Fibroblast of the aortic adventitia (primary cell): Measurements from ENCODE around the gene ZNF264. TPM values are rescaled to one million over a fixed set of nuclear protein-coding genes. Genes with fewer than 3 reads are reported as not detected.

Source experiments
- DNase-seq: peaks from one replicate; pipeline ENCODE4 v3.0.0-alpha.2; 2010; ENCODE audit warnings: low read depth
- H3K4me3 ChIP-seq: 2 replicates; pipeline ENCODE4 v1.5.1; 2011; ENCODE audit warnings: low read depth, mild to moderate bottlenecking, control low read depth, low read length, moderate library complexity
- small RNA-seq: library from RNA; depleted of rRNA; stranded (forward); fragments of <200 nt; gene quantifications from one replicate; pipeline ENCODE3, GENCODE V24; 2012
- total RNA-seq: library from RNA; depleted of rRNA; stranded (reverse); fragments of >200 nt; gene quantifications from 2 replicates; pipeline ENCODE4 v1.2.3, GENCODE V29; 2012; ENCODE audit warnings: low replicate concordance
- TF ChIP-seq, protein P1 (sequence below): IDR thresholded peaks from 2 replicates; pipeline ENCODE4 v1.5.1; 2011; ENCODE audit warnings: mild to moderate bottlenecking, low read length, control low read depth, inconsistent platforms; ENCODE audit not compliant: insufficient read depth

Gene ZNF264
- total RNA-seq, 1 donor = 19.5 TPM

DNA sequence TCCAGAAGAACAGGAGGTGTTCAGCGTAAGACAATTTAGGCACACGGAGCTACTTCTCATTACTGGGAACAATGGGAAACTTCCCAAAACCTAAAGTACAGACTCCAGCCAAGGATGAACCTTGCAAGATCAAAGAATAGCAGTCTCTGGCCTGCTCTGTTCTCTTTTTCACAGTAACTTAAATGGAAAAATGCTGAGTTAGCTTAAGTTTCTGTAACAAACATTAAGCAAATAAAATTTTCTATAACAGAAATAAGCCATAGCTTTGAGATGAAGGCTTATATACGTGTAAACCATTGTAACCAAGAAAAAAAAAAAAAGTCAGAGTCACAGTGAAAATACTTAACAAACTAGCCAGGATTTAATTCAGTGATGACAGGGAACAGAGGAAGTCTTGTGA is 70.7 kb downstream of the ZNF264 start:
- no peak overlapping the region for H3K4me3 ChIP-seq
- TF ChIP-seq, protein P1, sequence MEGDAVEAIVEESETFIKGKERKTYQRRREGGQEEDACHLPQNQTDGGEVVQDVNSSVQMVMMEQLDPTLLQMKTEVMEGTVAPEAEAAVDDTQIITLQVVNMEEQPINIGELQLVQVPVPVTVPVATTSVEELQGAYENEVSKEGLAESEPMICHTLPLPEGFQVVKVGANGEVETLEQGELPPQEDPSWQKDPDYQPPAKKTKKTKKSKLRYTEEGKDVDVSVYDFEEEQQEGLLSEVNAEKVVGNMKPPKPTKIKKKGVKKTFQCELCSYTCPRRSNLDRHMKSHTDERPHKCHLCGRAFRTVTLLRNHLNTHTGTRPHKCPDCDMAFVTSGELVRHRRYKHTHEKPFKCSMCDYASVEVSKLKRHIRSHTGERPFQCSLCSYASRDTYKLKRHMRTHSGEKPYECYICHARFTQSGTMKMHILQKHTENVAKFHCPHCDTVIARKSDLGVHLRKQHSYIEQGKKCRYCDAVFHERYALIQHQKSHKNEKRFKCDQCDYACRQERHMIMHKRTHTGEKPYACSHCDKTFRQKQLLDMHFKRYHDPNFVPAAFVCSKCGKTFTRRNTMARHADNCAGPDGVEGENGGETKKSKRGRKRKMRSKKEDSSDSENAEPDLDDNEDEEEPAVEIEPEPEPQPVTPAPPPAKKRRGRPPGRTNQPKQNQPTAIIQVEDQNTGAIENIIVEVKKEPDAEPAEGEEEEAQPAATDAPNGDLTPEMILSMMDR = no peak
- no peak for DNase-seq

DNA sequence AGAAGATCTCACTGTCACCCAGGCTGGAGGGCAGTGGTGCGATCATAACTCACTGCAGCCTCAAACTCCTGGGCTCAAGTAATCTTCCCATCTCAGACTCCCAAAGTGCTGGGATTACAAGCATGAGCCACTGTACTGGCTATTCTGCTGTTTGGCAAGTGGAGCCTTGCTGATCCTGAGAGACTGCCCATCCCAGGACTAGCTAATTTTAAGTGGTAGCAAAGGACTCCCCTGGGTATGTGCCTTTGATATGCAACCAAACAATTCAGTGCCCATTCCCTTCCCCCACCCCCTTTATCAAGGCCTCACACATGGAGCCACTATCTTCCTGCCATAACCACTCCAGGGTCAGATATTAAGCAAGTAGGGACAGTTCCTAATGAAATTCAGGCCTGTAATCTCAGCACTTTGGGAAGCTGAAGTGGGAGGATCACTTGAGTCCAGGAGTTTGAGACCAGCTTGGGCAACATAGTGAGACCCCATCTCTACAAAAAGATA is 72.0 kb downstream of the ZNF264 start:
- DNase-seq = no peak

DNA sequence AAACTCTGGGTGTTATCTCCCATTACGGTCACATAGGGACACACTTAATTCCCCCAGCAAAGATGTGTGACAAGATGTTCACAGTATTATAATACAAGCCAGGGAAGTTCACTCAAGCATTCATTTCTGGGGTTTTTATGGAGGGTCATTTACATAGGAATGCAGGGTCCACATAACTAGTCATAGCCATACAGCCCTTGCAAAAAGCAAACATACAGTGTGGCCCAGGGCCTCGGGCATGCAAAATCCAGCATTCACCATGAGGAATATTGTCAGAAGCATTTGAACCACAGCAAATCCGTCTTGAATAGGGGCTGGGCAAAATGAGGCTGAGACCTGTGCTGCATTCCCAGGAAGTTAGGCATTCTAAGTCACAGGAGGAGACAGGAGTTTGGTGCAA is 76.0 kb downstream of the ZNF264 start:
- no peak overlapping the region for H3K4me3 ChIP-seq
- no peak for DNase-seq
- TF ChIP-seq, protein P1 = no peak

More for the DNA sequence above, 72.0 kb downstream of the ZNF264 start:
- TF ChIP-seq, protein P1 = no peak
- H3K4me3 ChIP-seq = no peak overlapping the region

DNA sequence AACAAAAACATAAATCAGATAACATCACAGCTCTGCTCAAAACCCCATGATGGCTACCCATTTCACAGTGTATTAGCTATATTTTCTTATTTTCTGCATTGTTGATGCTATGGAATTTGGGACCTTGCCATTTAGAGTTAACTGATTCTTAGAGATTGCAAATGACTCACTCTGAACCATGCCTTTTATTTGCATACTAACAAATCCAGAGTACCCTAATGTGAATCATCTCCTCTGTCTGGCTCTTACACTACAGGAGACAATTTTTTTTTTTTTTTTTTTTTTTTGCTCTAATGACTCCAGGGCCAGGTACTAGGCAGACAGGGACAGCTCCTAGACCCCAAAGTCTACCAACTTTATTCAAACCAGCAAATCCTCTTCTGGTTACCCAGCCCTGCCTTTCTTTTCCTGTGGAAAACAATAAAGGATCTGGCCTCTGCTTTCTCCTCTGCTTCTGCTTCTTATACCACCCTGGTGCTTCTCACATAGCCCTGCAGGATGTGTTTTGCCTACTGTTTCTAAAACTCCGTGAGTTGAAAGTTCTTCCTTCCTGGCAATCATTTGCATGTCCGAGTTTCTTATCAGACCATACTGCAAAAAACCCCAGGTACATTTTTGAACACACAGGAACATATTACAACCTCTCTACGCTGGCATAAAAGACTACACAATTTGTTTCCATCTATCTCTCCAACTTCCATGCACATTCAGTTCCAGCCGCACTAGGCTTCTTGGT is 78.4 kb downstream of the ZNF264 start:
- TF ChIP-seq, protein P1 = no peak
- peak; percentile 67 for DNase-seq
- H3K4me3 ChIP-seq = no peak overlapping the region

DNA sequence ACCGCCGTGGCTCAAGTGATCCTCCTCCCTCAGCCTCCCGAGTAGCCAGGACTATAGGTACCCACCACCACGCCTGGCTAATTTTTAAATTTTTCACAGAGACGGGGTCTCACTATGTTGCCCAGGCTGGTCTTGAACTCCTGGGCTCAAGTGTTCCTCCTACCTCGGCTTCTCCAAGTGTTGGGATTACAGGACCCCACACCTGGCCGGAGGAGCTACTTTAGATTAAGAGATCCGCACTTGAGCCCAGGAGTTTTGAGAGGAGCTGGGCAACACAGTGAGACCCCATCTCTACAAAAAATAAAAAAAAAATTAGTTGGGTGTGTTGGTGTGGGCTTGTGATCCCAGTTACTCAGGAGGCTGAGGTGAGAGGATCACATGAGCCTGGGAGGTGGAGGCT is 80.0 kb downstream of the ZNF264 start:
- TF ChIP-seq, protein P1 = no peak
- no peak for DNase-seq
- H3K4me3 ChIP-seq = no peak overlapping the region

Small RNA genes lying within 50 kb of the gene (small RNA-seq; reads per million reads assigned to genes)
- gene AC025588.3 = not detected

Other genes starting within 250 kb of the ZNF264 start
- gene USP29, start 71.5 kb upstream of the ZNF264 start, total RNA-seq = not detected in 2 replicates
- not detected in 2 replicates for gene ZIM3, start 46.3 kb upstream of the ZNF264 start, total RNA-seq
- not detected in 2 replicates for gene DUXA, start 24.0 kb upstream of the ZNF264 start, total RNA-seq
- gene AURKC, start 39.5 kb downstream of the ZNF264 start, total RNA-seq = 0.72 and 1.6 TPM in 2 replicates
- 23.2 and 32.5 TPM in 2 replicates for gene ZNF805, start 49.1 kb downstream of the ZNF264 start, total RNA-seq
- gene ZNF460, start 89.0 kb downstream of the ZNF264 start, total RNA-seq = 71.8 and 78.5 TPM in 2 replicates
- gene ZNF543, start 129.0 kb downstream of the ZNF264 start, total RNA-seq = 5.1 and 9.4 TPM in 2 replicates
- gene ZNF304, start 159.8 kb downstream of the ZNF264 start, total RNA-seq = 8.7 and 9.7 TPM in 2 replicates
- gene TRAPPC2B, start 172.1 kb downstream of the ZNF264 start, total RNA-seq = 7.0 and 11.7 TPM in 2 replicates
- gene ZNF547, start 172.1 kb downstream of the ZNF264 start, total RNA-seq = 2.5 and 4.1 TPM in 2 replicates
- 19.5 and 20.4 TPM in 2 replicates for gene ZNF548, start 198.4 kb downstream of the ZNF264 start, total RNA-seq
- gene ZNF17, start 219.7 kb downstream of the ZNF264 start, total RNA-seq = 11.7 and 11.9 TPM in 2 replicates
- gene ZNF749, start 243.8 kb downstream of the ZNF264 start, total RNA-seq = 1.8 and 7.8 TPM in 2 replicates